HG03565 (cell line): ENCODE results near the gene PRSS38.

Experiments used
- ATAC-seq: cut with Tn5 transposase; IDR thresholded peaks from one replicate; pipeline ENCODE4 v1.9.1; 2021; ENCODE audit warnings: mild to moderate bottlenecking, moderate library complexity; ENCODE audit not compliant: unreplicated experiment

Gene PRSS38

DNA sequence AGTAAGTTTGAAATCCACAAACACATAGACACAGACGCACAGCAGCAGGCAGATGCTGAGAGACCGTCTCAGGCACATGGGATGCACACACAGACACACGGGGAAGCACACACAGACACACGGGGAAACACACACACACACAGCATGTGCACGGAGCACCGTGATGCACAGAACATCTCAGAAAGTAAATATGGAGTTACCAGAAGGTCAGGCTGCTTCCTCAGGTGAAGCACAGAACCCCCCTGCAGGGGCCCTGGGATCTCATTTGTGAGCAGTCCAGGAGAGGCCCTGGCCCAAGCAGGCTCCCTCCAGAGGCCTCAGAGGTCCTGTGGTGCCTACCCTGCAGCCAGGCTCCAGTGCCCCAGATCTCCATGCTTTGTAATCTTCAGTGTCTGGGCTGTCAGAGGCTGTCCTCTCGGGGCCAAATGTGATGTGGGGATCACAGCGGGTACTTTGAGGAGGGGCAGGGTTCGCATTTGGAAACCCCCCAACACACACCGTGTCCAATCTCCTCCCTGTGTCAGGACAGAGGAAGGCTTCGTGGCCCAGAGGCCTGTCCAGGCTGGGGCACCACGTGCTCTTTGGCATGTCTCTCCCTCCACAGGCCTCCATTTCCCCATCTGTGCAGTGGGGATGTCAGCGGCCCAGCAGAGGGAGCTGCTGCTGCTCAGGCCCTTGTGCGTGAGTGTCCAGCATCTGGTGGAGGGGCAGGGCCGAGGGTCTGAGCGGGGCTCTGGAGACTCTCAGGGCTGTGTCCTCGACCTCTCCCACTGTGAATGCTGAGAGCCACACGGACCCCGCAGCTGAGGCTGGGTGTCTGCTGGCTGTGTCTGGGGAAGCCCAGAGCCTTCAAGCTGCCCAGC lies 23.0 kb upstream of the PRSS38 start:
- ATAC-seq = no peak

DNA sequence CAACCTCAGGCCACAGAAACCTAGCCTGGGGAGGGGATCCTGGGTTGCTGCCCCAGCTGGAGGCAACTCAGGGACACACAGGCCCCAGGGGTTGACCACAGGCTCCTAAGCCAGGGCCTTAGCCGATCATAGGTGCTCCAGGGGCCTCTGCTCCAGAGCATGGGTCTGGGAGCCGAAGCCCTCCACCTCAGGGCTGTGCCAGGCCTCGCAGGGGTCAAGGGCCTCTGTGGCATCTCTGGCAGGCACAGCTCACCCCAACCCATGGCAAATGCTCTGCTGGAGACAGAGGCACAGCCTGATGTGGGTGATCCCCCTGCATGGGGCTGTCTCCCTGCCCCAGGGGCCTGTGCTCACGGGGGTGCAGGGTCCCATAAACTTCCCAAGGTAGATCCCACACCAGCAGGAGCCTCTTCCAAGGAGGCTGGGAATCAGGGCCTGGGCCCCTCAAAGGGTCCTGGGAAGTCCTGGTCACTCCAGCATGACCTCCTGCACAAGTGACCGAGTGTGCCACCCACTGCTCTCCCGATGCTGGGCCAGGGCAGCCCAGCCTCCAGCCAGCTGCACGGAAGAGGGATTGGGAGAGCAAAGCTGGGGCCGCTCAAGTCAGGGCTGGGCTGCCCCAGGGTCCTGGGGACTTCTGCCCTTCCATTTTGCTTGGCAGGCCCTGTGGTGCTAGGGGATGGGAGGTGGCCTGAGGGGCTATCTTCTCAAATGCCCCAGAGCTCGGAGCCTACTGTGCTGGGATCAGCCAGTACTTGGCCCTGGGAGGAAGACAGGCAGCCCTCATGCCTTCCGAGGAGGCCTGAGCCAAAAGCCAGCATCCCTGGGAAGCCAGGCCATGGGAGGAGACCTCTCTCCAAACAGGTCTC lies 22.2 kb upstream of the PRSS38 start:
- no peak for ATAC-seq

DNA sequence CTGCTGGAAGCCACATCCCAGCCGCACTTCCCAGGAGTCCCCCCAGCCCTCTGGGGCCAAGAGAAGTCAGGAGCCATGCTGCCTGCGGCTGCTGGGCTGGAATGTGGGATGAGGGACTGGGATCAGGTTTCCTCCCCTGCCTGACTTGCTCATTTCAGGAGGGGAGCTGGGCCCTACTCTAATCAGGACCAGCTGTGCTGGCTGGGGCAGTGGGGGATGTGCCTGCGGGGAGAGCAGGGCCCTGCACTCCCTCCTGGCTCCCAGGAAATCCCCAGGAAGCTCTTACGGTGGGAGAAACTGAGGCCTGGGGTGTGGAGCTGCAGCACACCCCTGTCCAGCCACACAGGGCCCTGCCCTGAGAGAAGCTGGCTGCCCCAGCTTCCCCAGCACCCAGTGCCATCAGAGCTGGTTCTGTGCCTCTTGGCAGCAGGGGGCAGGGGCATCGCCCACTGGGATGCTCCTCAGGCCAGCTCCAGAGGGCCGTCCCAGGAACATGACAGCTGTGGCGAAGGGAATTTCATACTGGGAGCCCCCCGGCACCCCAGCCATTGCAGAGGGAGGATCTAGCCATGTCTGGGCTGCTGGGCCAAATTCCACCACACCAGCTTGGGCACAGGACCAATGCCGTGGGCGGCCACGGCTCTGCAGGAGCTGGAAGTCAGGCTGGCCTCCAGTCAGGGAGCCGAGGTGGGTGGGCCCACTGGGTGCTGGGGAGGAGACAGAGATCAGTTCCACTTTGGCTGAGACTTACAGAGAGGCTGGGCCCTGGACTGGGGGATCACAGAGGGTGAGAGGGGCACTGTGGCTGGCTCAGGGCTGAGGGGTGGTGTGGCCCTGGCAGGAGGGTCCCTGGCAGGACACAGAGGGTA lies 21.3 kb upstream of the PRSS38 start:
- no peak for ATAC-seq

DNA sequence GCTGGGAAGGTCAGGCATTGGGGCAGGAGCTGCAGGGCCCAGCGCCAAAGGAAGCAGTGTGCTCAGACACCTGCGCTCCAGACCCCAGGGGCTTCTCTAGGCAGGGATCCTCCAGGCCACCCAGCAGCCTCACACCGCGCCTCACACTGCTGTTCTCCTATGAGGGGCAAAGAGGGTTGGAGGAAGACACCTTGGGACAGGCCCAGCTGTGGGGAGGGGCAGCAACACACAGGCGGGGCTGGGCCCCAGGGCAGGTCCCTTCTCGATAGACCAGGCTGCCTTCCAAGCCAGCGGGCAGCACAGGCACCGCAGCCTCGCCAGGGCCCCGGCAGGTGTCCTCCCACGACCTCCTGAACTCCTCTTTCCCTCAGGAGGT lies 20.7 kb upstream of the PRSS38 start:
- no peak for ATAC-seq

DNA sequence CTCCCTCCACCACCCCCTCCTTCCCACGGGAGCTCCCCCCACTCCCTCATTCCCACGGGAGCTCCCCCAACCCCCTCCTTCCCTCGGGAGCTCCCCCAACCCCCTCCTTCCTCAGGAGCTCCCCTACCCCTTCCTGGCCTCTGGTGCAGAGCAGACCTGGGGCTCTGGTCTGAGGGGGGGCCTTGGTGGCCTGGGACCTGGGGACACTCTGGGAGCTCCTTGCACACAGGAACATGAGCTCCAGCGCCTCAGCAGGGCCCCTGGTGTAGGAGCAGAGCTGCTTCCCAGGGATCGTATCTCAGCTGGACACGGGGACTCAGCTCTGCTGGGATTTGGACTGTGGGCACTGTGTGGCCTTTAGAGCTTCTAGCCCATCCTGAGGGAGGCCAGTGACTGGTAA lies 19.7 kb upstream of the PRSS38 start:
- no peak for ATAC-seq

DNA sequence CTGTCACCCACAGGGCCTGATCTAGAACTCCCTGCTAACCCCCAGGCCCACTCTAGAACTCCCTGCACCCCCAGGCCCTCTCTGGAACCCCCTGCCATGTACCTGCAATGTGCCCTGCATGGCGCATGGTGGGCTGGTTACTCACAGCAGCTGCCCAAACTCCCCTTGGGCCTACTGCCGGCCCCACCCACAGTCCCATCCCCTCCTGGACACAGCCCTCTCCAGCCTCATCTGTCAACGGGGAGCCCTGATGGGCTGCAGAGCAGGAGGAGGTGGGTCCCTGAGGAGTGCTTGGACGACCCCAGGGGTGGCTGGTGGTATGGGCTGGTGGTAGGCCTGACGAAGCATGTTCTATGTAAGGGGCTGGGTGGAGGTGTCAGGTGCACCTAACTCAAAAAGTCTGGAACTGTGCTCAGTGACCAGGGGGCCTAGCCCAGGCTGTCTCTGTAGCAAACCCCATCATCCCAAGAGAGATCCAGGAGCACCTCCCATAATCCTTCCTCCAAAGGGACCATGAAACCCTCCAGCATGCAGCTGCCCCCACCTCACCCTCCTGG lies 19.0 kb upstream of the PRSS38 start:
- ATAC-seq = no peak

DNA sequence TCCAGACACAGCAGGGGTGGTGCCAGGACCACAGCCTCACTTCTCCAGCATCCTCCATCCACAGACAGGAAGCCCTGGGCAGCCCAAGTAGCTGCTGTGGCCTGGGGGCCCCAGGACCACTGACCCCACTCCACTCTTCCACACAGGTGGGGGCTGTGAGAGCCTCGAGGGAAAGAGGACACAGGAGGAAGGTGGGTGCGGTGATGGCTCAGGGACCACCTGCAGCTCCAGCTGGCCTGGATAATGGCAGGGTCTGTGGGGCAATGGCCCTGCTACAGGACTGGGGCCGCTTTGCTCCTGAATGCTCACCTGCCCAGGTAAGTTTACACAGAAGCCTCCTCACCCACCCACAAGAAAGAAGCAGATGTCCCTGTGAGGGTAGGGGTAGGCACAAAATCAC lies 18.3 kb upstream of the PRSS38 start:
- ATAC-seq = no peak

DNA sequence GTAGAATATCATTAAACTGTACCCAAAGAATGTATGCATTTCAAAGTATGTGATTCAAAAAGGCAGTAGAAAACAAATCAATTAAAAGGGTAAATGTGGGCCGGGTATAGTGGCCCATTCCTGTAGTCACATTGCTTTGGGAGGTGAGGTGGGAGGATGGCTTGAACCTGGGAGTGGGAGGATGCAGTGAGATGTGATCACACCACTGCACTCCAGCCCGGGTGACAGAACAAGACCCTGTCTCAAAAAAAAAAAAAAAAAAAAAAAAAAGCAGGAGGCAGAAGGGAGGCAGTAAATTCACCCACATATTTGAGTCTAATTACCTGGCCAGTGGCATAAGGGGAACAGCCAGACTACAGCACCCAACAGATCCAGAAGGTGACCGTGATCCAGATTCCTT lies 17.9 kb upstream of the PRSS38 start:
- no peak for ATAC-seq

DNA sequence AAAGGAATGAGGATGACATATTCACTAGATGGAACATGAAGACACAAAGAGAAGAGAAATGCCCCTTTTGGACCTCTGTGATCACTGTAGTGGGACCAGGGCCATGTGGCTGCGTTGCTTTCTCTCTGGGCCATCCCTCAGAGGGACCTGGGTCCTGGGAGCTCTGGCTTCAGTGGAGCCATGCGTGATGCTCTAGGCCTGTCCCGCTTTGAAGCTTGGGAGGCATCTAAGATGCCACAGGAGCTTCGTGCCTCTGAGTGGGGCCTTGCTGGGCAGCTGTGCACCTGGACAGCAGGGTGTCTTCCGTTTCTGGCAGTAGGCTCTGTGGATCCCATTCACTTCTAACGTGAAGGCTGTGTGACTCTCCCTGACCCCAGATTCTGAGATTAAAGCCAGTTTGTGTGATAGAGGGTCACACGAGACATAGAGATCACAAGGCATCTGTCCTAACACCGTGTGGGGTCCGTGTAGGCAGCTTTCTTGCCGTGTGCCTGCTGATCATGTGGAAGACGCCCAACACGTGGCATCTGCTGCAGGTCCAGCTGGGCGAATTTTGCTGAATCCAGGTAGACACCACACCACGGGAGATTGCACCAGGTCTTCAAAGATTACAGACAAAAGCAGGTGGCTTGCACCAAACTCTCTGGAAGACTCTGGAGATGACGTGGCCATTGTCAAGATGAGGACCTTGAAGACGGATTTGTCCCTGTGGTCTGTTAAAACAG lies 17.2 kb upstream of the PRSS38 start:
- no peak for ATAC-seq

DNA sequence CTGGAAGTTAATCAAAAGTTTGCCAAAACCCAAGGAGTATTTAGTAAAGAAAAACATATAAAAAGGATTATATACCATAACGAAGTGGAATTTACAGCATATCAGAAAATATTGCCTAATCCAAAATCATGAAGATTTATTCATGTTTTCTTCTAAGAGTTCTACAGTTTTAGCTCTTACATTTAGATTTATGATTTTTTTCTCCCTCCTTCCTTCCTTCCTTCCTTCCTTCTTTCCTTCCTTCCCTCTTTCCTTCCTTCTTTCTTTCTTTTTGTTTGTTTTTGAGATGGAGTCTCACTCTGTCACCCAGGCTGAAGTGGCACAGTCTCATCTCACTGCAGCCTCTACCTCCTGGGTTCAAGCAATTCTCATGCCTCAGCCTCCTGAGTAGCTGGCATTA lies 15.7 kb upstream of the PRSS38 start:
- no peak for ATAC-seq

DNA sequence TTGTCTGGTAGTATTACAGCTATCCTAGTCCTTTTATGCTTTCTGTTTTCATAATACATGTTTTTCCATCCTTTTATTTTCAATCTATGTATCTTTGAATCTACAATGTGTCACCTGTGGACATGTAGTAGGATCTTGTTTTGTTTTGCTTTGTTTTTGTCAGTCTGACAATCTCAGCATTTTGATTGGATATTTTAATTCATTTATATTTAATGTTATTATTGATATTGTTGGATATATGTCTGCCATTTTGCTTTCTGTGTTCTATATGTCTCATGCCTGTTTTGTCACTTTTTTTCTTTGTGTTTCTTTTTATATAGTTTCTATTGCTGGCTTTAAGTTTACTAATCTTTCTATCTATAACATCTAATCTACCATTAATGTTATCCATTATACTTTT lies 11.5 kb upstream of the PRSS38 start:
- ATAC-seq = no peak

DNA sequence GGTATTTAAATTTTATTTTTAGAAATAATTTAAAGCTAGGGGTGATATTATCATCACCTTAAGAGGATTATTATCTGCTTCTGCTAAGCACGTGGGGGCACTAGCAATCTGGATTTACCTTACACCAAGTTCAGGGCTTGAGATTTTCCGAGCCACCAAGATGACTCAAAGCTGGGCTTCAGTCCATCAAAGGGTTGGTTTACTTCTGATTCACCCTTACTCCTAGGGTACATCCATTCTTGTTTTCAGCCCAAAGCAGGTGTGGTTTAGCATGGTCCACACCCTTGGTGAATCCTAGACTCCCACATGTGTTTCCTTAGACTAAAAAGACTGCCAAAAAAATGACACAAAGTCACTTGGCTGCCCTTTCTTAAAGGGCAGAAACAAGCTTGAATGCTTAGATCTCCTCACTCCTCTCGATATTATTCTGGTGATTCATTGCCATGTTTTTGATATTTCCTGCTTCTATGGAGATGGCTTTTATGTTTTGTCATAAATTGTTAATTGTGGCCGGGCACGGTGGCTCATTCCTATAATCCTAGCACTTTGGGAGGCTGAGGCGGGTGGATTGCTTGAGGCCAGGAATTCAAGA lies 9.8 kb upstream of the PRSS38 start:
- ATAC-seq = no peak

DNA sequence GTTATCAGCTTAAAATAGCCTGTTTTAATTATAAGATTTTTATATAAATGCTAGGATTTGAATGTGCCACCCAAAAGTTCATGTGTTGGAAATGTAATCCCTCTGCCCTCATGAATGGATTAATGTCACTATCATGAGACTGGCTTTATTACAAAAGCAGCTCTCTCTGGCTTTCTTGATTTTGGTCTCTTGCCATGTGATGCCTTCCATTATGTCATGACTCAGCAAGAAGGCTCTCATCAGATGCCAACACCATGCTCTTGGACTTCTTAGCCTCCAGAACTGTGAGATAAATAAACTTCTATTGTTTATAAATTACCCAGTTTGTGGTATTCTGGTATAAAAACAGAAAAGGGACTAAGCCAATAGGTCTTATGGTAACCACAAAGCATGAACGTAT lies 6.9 kb upstream of the PRSS38 start:
- no peak for ATAC-seq

DNA sequence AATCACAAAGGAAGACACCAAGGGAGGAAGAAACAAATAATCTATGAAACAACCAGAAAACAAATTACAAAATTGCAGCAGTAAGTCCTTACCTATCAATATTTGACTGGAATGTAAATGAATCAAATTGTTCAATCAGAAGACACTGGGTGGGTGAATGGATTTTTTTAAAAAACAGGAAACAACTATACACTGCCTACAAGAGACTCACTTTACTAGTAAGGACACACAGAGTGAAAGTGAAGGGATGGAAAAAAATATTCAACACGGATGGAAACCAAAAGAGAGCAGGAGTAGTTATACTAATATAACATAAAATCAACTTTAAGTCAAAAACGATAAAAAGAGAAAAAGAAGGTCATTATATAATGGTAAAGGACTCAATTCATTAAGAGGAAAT lies 6.4 kb upstream of the PRSS38 start:
- ATAC-seq = no peak

DNA sequence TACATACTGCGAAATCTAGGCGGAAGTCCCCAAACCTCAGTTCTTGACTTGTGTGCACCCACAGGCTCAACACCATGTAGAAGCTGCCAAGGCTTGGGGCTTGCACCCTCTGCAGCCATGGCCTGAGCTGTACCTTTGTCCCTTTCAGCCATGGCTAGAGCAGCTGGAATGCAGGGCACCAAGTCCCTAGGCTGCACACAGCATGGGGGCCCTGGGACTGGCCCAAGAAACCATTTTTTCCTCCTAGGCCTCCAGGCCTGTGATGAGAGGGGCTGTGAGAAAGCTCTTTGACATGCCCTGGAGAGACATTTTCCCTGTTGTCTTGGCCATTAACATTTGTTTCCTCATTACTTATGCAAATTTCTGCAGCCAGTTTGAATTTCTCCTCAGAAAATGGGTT lies 1.5 kb upstream of the PRSS38 start:
- ATAC-seq = no peak

DNA sequence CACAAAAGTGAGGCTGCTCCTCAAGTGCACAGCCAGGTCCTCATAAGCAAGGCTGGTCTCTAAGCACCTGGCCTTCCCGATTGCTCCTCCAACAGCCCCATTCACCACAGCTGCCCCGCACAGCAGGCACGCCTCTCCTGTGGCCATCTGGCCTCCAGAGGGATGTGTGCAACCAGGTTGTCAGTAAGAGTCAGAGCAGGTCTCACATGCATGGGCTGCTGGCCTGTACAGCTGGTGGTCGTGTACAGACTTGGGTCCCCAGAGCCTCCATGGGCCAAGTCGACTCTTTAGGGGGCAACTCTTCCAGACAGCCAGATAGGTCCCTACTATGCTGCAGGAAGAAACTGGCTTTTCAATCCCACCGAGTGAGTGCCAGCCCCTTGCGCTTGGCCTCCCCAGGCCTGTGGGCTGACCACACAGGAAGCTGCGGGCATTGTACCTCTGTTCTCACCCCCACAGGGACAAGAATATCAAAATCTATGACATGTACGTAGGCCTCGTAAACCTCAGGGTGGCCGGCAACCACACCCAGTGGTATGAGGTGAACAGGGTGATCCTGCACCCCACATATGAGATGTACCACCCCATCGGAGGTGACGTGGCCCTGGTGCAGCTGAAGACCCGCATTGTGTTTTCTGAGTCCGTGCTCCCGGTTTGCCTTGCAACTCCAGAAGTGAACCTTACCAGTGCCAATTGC lies 1.4 kb downstream of the PRSS38 start:
- ATAC-seq = no peak

DNA sequence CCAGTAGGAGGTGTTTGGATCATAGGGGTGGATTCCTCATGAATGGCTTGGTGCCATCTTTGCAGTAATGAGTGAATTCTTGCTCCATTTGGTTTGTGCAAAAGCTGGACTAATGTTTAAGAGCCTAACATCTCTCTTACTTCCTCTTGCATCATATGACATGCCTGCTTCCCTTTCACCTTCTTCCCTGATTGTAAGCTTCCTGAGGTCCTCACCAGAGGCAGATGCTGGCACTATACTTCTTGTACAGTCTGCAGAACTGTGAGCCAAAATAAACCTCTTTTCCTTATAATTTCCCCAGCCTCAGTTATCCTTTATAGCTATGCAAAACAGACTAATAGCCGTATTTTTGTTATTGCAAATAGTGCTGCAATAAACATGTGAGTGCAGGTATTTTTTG lies 8.1 kb downstream of the PRSS38 start:
- no peak for ATAC-seq

DNA sequence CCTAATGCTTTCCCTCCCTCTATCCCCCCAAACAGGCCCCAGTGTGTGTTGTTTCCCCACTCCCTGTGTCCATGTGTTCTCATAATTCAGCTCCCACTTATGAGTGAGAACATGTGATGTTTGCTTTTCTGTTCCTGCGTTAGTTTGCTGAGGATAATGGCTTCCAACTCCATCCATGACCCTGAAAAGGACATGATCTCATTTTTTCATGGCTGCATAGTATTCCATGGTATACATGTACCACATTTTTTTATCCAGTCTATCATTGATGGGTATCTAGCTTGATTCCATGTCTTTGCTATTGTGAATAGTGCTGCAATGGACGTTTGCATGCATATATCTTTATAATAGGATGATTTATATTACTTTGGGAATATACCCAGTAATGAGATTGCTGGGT lies 8.7 kb downstream of the PRSS38 start:
- no peak for ATAC-seq

DNA sequence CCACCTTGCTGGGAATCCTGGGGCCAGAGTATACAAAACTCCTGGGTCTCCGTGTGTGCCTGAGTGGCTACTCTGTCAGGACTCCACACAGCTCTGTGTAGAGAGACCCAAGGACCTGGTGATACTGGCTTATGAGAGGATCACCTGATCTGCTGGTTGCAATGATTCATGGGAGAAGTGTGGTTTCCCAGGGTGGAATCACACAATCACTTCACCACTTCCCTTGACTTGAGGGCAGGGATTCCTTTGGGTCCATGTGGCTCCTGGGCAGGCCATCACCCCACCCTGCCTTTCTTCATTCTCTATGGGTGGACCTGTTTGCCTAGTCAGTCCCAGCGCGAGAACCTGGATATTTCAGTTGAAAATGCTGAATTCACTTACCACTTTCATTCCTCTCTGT lies 13.3 kb downstream of the PRSS38 start:
- ATAC-seq = no peak
